HAP-1 (cell line): ENCODE measurements around the gene BIN1.

Experiments used
- DNase-seq, 2 experiments: peaks; one replicate each; pipeline ENCODE4 v3.0.0-alpha.2; 2016 to 2020; ENCODE audit warnings: low spot score in 2 of 2
- H3K27me3 ChIP-seq: fragments of 250-450 bp; sonication (Bioruptor Pico); 2 replicates; pipeline ENCODE4 v1.5.1; 2020; ENCODE audit warnings: low read depth, mild to moderate bottlenecking, moderate library complexity
- H3K36me3 ChIP-seq: fragments of 250-450 bp; sonication (Bioruptor Pico); replicated peaks from 2 replicates; pipeline ENCODE4 v1.5.1; 2020; ENCODE audit warnings: mild to moderate bottlenecking
- H3K4me1 ChIP-seq: fragments of 250-450 bp; sonication (Bioruptor Pico); 2 replicates; pipeline ENCODE4 v1.5.1; 2020; ENCODE audit warnings: mild to moderate bottlenecking
- H3K4me3 ChIP-seq: fragments of 250-450 bp; sonication (Bioruptor Pico); 2 replicates; pipeline ENCODE4 v1.5.1; 2020; ENCODE audit warnings: mild to moderate bottlenecking, moderate library complexity
- H3K9me3 ChIP-seq: fragments of 250-450 bp; sonication (Bioruptor Pico); 2 replicates; pipeline ENCODE4 v1.5.1; 2020; ENCODE audit warnings: mild to moderate bottlenecking, moderate library complexity
- in situ Hi-C: fragments of 300-500 bp; cut with MboI; formaldehyde crosslinking; loops from 3 replicates; pipeline ENCODE4 v1.14.3; 2020; ENCODE audit warnings: low sequenced_read_pairs, inconsistent platforms, mixed read lengths

BIN1 gene

GRCh38 chr2:126999106-126999756 is 107.7 kb downstream of the BIN1 start:
- no peak for DNase-seq
- H3K9me3 ChIP-seq, result no peaks in the 10 kb centered on the region
- no peaks in the 10 kb centered on the region for H3K27me3 ChIP-seq
- H3K36me3 ChIP-seq, result no peaks in the 10 kb centered on the region
- in situ Hi-C loops, result no loop called here
- no peaks in the 10 kb centered on the region for H3K4me1 ChIP-seq
- no peak overlapping the region for H3K4me3 ChIP-seq

GRCh38 chr2:126998486-126998885 is 108.5 kb downstream of the BIN1 start:
- Histone ChIP-seq H3K27me3 (no peaks in the 10 kb centered on the region), H3K9me3 (no peaks in the 10 kb centered on the region), H3K4me1 (no peaks in the 10 kb centered on the region), H3K4me3 (no peak overlapping the region), H3K36me3 (no peaks in the 10 kb centered on the region)
- no peak for DNase-seq
- in situ Hi-C loops, result no loop called here
